GM18520 (cell line): Measurements from ENCODE around the gene SH2D5.
"Not testable (repeated sequence)": the region's sequence is repeated elsewhere in the genome, so short reads cannot be mapped to it uniquely, and the experiment has no call there.

Experiments used
- ATAC-seq: cut with Tn5 transposase; IDR thresholded peaks from one replicate; pipeline ENCODE4 v1.9.1; 2021; ENCODE audit not compliant: unreplicated experiment

SH2D5 gene

DNA sequence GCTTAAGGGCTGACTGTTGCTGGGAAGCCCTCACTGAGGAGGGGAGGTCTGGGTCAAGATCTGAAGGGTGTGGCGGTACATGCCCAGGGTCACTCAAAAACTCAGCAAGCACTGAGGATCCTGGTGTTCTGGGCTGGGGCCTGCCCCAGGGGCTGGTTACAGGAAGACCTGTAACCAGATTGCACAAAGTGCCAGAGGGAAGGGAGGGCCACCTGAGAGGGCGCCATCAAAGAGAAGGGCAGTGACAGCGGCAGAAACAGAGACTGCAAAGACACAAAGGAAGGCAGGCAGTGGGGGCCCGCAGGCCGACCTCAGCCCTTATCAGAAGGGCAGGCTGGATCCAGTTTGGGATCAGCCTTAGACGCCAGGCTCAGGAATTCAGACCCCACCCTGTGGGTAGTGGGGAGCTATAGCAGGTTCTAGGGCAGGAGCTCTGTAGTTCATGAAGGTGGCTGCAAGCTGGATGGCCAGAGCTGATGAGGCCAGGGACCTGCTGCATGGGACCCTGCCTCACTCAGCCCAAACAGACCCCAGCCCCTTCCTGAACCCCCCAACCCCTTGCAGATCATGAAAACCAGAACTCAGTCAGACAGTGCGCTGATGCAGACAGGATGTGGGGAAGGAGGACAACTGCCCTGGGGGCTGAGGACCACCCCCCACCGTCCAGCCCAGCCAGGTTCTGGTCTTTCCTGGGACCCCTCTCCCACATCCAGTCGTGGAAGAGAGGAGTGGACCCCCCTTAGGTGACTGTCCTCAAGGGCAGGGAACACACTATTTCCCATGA is 3.9 kb downstream of the SH2D5 start:
- ATAC-seq: no peak

DNA sequence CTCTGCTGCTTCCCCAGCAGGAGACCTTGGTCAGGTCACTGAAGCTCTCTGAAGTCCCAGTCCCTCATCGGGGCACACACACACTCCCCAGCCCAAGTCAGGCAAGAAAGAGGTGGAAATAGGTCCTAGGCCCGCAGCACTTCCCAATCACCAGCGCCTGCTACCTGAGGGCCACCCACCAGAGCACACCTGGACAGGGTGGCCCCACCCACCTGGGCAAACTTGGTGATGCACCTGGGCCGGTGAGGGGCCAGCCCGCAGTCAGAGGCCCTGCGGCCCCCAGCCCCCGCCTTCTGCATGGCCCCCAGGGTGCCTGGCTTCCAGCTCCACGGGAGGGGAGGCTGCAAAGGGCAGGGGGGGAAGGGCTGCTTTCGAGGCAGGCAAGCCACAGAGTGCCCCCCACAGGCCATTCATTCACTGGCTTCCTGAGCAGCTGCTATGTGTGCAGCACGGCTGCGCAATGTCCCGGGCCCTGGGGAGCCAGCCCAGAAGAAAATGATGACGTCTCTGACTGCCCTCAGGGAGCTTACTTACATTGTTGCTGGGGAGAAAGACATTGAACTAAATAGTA is 4.7 kb downstream of the SH2D5 start:
- ATAC-seq: no peak

DNA sequence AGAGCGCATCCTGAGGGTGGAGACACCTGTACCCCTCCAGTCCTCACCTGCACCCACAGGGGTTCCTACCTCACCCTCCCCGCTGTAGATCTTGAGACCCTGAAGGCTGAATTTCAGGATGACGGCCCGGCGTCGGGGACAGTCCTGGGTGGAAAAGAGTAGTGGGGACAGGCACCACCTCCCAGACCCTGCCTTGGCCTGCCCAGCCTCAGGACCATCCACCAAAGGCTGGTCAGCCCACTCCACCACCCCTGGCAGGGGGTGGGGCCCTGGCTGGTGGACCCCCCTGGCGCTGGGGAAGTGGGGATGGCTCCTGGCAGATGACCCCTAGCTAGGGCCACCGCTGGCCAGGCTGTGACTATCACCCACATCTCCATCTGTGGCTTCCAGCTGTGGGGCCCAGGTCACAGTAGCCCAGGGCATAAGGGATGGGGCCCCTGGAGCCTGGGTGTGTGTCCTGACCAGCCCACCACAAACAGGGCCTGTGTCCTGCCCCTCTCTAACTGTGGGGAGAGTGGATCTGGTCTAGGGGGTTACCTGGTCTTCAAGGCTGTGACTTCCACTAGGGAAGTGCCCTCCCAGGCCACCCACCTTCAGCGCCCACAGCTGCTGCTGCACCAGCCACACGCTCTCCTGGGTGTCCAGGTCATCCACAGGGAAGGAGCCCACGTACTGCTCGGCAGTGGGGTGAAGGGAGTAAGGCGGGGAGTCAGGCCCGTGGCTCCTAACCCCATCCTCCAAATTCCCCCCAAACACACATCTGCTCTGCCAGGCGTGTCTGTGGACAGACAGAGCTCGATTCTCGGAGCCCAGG is 5.4 kb downstream of the SH2D5 start:
- ATAC-seq: no peak

DNA sequence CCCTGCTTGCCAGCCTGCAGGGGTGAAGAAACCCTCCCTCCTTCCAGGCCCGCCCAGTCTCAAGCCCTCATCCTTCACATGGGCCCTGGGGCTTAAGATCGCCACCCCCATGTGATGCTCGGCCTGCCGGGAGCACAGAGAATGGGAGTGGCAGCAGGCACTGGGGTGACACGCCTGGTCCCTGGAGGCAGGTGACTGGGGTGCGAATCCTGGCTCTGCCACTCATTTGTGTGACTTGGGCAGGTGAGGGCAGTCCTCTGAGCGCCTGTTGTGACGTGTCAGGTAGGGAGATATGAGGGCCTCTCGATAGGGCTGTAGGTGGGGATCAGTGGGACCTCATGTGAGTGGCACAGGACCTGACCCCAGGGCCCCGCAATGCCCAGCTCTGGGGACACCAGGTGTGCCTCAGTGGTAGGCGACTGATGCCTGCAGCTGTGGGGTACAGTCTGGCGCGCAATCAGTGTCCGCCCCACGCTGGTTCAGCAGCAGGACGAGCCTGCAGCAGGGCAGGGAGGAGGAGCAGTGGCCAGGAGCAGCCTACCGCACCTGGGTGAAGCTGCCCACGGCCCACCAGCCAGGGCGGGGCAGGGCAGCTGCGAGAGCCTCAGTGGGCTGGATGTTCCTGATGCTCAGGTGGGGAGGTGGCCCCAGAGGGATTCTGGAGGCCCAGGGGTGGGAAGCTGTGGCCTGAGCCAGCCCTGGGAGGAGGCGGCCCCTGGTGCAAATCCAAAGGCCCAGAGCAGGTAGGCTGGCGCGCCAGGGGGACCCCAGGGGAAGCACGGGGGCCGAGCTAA is 6.2 kb downstream of the SH2D5 start:
- ATAC-seq: no peak

DNA sequence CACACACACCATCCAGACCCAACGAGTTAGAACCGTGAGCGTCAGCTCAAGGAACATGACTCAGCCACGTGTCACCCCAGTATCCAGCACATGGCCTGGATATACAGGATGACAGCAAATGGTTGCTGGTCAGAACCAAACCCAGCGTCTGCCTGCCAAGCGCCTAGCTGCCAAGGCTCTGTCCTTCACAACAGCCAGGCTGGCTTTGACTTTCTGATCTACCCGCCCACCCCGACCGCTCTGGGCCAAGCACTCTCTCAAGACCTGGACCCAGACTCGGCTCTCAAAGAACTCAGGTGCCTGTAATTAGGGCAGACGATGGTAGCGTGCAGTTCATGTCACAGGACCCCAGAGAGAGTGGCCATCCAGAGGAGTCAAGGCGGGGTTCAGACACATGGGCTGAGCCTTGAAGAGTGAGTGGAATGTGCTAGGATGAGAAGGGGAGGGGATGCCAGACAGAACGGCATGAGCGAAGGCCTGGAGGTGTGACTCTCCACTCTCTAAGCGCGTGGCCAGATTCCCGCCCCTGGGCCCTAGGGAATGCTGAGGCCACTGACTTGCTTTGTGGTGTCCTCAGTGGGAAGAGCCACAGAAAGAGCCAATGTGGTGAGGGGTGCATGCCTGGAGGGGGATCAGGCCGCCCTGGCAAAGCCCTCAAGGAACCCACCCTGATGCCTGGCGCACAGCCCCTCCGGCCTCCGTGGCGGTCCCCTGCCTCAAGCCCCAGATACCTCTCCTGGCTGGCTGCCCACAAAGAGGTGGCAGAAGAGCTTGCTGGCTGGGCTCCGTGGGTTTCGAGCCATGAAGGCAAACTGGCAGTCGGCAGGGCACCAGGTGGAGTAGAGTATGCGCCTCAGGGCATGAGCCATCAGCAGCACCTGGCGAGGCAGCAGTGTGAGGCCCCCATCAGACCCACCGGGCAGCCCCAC is 7.0 kb downstream of the SH2D5 start:
- no peak for ATAC-seq

DNA sequence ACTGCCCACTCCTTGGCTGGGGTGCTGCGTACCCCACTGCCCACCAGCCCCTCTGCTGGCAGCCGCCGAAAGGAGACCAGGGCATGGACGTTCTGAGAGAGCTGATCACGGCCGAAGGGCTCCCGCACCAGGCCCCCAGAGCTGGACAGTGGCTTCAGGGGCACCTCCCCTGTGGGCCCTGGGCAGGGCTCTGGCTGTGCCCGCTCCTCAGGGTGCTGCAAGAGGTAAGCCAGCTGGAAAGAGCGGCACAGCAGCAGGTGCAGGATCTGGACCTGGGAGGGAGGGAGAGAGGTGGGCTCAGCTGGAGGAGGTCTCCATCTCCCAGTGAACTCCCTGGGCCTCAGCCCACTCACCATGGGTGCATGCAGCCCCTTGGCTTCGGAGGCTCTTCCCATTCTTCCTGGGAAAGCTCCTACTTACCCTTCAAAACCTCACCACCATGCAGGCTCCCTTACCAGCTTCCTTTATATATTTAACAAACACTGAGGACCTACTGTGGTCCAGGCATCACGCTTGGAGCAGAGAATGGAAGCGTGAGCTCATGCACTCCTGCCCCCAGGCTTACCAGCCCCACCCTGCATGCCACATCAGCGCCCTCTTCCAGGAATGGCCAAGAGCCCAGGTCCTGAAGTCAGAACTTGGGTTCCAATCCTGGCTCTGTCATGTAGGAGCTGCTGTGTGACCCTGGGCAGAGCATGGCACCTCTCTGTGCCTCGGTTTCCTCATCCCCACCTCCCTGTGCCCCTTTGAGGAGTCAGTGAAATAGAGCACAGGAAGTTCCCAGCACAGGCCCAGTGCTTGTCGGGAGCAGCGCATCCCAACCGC is 7.9 kb downstream of the SH2D5 start:
- no peak for ATAC-seq

DNA sequence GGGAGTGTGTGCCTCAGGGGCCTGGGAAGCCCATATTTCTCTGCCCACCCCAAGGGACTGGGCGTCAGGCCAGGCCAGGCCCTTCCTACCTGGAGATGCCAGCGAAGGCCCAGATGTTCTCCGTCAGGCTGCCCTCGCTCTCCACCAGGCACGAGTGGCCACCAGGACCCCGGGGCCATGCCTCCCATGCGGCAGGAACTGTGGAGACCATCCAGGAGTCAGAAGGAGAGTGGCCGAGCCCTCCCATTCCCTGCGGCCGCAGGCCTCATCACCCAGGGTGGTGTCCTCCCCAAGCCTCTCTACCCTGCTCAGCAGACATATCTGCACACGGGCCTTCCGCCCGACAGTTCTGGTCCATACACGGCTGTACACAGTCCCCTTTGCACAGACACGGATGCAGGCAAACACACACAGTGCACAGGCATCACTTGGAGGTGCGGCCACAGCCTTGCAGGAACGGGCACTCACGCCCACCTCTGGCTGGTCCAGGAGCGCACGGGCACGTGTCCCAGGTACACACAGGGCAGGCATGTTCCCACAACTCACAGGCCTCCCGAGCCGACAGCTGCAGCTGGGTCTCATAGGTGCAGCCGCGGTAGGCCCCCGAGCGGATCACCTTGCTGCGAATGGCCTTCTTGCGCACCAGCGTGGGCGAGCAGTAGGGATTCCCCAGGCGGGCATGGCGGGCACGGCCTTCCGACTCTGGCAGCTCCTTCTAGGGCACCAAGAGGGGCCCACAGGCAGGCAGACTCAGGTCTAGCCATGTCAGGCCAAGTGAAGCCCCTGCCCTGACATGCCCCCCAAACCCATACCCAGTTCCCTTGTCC is 8.8 kb downstream of the SH2D5 start:
- ATAC-seq: no peak

DNA sequence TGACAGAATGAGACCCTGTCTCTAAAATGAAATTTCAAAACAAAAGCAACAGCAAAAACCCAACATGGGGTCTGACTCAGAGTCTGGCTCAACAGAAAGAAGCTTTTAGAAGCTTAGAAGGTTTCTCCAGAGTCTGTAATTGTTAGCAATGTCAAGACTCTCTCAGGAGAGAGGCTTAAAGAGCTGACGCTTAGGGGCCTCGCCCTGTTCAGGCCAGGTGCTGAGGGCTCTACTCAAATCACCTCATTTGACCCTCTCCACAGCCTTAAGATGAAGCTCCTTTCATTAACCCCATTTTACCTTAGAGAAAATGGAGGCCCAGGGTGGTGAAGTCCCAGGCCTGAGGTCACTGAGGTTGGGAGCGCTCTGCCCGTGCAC is 9.4 kb downstream of the SH2D5 start:
- no peak for ATAC-seq

DNA sequence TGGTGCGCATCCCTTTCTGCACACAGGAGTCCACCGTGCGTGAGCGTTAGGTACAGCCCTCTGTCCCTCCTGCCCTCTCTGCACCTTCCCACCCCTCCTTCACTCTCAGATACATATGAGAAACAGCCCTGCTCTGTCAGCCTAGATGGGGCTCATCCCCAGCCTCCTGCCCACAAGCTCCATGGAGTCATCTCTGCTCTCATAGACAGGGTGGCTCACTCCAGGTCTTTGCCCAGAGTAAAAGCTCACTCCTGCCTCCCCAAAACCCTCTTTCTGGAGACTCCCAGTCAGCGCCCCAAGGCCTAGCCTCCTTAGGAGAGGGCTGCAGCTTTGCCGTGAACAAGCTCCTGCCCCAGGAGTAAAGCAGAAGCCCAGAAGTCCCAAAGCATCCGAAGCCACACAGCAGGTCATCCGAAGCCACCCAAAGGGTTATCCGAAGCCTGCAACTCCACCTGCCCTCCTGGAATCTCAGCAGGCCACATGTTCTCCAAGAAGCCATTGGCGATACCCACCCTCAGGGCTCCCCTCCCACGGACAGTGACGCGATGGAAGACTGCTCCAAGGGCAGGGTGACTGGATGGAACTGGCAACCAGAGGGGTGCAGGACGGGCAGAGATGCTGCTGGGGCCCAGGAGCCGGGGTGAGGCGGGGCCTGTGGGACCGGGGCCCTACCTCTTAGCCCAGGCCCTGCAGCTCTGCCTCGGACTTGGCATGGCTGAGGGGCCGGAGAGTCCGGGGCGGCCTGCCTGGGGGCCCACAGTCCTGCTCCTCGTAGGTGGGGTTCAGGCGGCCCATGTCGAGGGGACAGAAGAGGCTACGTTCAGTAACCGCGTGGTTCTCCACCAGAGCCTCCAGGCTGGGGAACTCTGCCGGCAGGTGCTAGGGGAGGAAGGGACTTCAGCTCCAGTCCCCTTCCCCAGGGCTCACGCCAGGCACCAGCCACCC is 11.1 kb downstream of the SH2D5 start:
- ATAC-seq: no peak

DNA sequence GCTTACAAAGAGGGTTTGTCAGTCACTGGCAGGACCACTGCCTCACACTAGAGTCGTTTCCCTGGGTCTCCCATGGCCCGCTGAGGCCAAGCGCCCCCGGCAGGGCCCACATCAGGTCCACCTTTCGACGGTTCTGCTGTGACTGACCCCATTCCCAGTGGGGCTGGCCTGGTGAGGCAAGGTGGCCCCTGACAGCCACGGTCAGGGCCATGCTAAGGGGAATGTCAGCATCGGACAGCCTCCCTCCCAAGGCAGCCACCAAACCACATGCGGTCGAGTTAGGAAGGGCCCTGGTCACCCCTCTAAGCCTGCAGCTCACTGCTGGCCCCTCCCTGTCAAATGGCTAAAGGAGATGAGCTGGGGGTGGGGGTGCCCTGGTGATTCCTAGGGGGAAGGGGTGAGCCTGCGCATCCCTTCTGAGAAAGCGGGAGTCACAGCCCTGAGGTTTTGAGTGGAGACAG is 11.8 kb downstream of the SH2D5 start:
- ATAC-seq: no peak

DNA sequence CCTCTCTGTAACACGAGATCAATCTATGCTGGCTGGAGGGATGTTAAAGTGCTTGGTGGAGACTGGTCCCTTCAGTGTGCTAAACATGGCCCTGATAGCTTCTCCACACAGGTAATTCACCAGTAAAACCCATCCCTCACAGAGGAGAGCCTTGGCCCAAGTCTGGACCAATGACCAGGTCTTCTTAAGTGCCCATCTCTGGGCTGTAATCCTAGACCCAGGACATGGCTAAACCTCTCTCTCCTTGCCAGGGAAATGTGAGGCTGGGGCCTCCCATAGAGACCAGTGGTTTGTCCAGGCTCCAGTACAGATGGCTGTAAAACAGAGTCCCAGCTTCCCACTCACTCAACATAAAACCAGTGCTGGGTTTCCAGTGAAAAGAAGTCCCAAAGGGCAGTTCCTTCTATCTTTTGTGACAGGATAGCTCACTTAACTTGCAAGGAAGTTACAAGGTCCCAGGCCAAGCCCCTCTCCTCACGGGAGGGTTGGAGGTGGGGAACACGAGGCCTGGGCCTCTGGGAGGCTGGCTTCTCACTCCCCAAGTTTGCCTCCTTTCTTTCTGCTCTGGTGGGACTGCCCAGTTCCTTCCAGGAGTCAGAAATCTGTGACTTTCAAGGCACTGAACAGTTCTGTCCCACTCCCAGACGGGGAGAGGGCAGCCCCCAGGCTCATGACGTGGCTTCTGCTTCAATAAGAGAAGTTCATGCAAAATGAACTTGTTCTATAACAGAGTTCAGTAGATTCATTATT is 12.5 kb downstream of the SH2D5 start:
- no peak for ATAC-seq

DNA sequence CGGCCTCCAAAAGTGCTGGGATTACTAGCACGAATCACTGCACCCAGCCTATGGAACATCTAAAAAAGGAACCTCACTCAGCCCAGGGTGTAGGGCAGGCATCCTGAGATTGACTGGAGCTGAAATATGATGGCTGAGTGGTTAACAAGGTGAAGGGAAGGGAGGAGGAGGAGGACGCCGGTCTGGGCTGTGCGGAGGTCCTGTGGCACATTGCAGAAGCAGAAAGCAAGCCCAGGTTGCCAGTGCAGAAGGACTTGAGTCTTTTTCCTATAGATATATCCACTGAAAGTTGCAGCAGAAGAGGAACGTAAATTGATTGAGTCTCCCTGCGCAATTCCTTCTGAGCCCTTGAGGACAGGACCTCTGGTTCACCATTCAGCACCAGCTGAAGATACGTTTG is 13.2 kb downstream of the SH2D5 start:
- no peak for ATAC-seq

DNA sequence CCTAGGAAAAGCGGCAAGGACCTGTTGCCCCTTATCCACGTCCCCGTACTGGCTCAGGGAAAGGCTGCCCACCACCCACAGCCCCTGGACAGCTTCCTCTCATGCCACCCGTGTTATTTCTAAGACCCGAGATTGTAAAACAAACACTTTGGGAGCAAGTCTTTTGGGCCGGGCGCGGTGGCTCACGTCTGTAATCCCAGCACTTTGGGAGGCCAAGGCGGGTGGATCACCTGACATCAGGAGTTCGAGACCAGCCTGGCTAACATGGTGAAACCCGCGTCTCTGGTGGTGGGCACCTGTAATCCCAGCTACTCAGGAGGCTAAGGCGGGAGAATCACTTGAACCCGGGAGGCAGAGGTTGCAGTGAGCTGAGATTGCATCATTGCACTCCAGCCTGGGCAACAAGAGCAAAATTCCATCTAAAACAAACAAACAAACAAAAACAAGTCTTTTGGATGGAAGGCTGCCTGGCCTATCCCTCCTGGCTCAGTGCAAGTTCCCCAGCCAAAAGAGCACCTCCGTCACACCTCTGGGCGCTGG is 14.1 kb downstream of the SH2D5 start:
- not testable (repeated sequence) for ATAC-seq

DNA sequence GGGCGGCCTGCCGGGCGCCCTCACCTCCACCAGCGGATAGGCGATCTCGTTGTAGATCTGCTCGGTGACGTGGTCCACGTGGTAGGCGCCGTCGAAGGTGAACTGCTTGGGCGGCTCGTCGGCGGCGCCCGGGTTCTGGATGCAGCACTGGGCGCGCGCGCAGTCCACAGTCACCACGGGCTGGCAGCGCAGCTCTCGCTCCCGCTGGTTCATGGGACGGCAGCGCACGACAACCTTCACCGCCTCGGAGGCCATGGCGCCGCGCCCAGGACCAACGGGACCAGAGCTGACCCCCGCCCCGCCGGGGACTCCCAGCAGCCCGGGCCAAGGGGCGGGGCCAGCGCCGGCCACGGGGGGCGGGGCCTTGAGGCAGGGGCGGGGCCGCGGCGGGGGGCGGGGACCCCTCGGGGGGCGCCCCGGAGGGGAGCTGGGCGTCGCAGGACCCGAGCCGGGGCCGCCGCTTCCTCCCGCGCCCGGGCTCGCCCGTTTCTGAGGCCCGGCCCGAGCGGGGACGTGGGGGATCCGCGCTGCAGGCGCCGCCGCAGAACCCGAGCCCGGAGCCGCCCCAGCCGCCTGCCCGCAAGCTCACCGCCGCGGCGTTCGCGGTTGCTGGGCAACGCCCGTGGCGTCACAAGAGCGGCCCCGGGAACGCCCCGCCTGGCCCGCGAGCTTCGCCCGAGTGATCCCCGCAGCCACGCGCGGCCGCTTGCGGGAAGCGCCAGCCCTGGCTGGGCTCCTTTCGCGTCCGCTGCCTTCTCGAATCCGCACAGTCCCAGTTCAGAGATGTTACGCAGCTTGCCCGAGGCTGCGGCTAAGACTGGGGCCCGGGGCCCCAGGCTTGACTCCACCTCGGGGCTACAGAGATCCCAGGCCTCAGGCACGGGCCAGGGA is 14.8 kb downstream of the SH2D5 start, which contains the start of gene KIF17:
Gene KIF17 (minus strand): TSS at position 556 of the 891 bp plus-strand sequence. CDS start 301 bp downstream, at position 255.
- no peak for ATAC-seq

DNA sequence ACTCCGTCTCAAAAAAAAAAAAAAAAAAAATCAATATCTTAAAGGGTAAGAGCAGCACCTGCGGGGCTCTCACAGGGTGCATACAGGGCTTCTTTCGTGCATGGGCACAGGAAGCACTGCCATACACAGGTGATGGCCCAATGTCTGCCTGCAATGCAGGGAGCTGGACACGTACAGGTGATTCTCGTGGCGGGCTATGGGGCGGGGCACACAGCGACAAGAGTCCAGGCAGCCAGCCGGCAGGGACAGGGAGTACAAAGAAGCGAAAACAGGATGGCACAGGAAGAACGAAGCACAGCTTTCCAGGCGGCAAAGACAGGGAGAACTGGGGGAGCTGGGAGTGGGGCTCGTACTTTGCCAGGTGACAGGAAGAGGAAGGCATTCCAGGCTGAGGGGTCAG is 16.3 kb downstream of the SH2D5 start:
- no peak for ATAC-seq
